OCI-LY1 (cell line): Measurements from ENCODE around the gene SMOC2.

Experiments
- CTCF ChIP-seq: fragments of 200-600 bp; sonication (generic), shearing (Covaris generic); IDR thresholded peaks from 2 replicates; pipeline ENCODE4 v1.5.1; 2017; ENCODE audit warnings: mild to moderate bottlenecking, antibody characterized with exemption, low read length, moderate library complexity, mixed read lengths
- EZH2 ChIP-seq: fragments of 200-600 bp; sonication (generic), shearing (Covaris generic); IDR thresholded peaks from 2 replicates; pipeline ENCODE4 v1.8.0; 2017; ENCODE audit warnings: borderline replicate concordance, mixed run types, mild to moderate bottlenecking, antibody characterized with exemption, low read length, moderate library complexity, mixed read lengths

- TF ChIP-seq CTCF (no peak), EZH2 (no peak)
These were observed 77.4 kb downstream of the SMOC2 start for GRCh38 chr6:168518348-168518745.
